NCI-H226 (cell line): ENCODE data around the gene TGM3.
"Not testable (repeated sequence)": the region's sequence is repeated elsewhere in the genome, so short reads cannot be mapped to it uniquely, and the experiment has no call there.

Experiments
- DNase-seq: peaks from one replicate; pipeline ENCODE4 v3.0.0-alpha.2; 2015

The TGM3 gene

GRCh38 chr20:2295886-2296515 lies at the start of gene TGM3:
TSS of gene TGM3 (plus strand) at chr20:2296001. CDS start at chr20:2296064, 63 bp downstream.
- no peak for DNase-seq

DNA sequence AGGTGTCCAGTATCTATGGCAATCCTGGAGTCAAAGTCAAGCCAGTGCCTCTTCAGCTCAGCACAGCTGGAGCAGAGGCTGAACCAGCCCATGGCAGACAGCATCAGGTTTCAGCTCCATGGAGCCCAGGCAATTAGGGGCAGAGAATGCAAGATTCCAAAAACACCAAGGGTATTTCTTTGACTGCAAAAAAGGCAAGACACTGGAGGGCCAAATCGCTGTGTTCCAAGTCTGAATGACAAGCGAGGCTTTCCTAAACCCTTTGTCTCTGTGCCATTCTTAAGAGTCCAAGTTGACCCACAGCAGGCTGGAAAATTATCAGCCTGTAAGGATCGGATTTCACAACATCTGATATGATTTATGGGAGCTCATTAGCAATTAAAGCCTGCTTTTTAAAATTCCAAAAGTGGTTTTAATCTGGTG lies 49.7 kb upstream of the TGM3 start:
- no peak for DNase-seq

GRCh38 chr20:2248837-2249236 lies 47.0 kb upstream of the TGM3 start:
- no peak for DNase-seq

DNA sequence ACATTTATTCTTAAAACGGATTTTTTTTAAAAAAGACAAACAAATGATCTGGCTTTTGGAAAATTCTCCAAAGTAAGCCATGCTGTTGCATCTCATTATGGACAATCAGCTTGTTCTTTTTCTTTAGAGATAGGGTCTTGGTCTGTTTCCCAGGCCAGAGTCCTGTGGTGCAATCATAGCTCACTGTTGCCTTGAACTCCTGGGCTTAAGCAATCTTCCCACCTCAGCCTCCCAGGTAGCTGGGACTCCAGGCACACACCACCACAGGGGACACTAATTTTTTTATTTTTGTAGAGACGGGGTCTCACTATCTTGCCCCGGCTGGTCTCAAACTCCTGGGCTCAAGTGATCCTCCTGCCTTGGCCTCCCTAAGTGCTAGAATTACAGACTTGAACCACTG lies 45.9 kb upstream of the TGM3 start:
- DNase-seq, result no peak

DNA sequence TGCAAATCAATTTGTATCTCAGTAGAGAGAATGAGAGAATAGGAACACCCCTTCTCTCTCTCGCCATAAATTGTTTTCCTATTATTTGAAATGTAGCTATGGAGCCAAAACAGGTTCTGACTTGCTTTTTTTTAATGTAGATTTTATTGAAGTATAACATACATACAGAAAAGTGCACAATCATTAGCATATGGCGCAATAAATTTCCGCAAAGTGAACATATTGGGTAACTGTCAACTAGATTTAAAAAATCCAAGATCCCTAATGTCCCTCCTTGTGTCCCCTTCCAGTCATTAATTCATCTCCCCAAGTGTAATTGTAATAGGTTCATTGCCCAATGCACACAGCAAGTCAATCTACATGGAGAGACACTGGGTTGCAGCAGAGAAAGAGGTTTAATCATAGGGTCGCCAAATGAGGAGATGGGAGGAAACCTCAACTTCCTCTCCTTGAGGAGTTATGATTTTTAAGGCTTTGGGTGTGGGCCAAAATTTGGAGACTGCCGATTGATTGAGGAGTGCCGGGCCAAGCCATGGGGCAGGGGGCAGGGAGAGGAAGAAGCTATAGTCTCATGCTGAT lies 43.3 kb upstream of the TGM3 start:
- no peak for DNase-seq

DNA sequence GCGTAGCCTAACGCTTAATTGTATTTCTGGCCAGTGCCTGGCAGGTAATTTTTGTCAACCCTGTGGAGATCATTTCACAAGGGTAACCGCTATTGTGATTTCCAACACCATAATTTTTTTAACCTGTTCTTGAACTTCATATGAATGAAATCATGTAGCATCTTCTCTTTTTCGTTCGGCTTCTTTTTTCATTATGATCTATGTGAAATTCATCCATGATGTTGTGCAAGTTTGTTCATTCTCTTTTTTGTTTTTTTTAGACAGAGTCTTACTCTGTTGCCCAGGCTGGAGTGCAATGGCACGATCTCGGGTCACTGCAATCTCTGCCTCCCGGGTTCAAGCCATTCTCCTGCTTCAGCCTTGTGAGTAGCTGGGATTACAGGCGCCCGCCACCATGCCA lies 42.5 kb upstream of the TGM3 start:
- no peak for DNase-seq

DNA sequence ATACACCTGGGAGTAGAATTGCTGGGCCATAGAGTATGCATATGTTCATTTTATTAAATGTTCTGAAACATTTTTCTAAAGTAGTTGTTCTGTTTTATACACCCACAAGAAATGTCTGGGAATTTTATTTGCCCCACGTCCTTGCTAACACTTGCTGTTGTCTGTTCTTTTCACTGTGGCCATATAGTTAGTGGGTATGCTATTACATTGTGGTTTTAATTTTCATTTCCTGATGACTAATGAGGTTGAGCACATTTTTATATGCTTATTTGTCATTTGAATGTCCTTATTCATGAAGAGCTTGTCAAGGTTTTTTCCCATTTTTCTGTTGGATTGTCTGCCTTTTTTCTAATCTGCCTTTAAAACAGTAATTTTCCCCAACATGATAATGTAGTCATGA lies 41.5 kb upstream of the TGM3 start:
- DNase-seq, result no peak

DNA sequence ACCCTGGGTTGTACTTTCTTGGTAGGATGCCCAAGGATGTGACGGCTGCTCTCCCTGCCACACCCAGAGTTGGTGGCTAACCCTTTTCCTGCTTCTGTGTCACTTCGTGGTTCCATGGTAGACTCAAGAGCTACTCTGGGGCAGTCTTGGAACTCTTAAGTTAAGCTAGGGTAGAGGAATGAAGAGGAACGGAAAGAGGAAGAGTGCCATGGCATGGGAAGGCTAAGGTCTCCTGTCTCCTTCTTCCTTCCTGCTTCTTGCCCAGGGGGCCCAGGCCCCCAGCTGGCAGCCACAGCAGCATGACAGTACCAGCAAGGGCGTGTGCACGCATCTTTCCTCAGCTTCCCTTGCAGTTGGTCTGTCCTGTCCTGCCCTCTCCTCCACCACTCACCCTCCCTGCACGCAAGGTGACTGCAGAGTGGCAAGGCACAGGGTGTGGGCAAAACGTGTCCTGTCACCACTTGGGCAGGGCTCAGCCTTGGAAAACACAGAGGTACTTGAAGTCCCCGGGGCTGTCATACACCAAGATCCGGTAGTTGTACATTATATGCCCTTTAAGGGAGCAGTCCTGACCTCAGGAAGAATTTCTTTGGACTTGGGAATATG lies 39.8 kb upstream of the TGM3 start:
- DNase-seq, result no peak

DNA sequence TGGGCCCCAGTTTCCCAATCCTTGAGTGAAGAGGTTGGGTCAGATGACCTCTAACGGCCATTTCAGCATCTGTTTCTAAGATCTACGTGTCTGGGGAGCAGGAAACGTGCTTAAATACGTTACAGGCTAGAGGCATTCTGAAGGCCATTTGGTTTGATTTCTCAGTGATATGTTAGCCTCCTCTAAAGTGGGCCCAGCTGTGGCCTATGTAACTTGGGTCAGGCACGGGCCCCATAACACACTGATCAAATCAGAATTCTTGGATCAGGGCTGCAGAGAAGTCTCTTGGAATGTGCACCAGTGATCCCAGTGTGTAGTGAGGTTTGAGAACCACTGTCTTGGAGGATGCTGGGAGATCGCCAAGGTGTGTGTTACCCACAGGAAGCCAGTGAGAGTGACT lies 36.1 kb upstream of the TGM3 start:
- DNase-seq, result no peak

- DNase-seq, result no peak
Observed at GRCh38 chr20:2260250-2260649, 35.6 kb upstream of the TGM3 start.

DNA sequence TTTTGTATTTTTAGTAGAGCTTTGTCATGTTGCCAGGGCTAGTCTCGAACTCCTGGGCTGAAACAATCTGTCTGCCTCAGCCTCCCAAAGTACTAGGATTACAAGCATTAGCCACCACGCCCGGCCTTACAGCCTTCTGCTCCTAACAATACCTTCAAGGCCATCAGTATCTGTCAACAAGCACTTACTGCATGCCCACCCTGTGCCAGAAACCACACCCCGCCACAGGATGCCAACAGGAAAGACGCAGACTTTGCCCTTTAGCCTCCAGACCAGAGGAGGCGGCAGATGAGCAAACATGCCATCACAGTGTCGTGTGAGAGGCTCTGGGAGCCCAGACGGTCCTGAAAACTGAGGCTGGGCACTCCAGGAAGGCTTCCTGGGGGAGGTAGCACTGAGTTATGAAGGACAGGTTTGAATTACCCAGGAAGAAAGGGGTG lies 34.7 kb upstream of the TGM3 start:
- no peak for DNase-seq

GRCh38 chr20:2261629-2262028 lies 34.2 kb upstream of the TGM3 start:
- no peak for DNase-seq

- DNase-seq, result no peak
Observed at GRCh38 chr20:2264118-2264517, 31.7 kb upstream of the TGM3 start.

DNA sequence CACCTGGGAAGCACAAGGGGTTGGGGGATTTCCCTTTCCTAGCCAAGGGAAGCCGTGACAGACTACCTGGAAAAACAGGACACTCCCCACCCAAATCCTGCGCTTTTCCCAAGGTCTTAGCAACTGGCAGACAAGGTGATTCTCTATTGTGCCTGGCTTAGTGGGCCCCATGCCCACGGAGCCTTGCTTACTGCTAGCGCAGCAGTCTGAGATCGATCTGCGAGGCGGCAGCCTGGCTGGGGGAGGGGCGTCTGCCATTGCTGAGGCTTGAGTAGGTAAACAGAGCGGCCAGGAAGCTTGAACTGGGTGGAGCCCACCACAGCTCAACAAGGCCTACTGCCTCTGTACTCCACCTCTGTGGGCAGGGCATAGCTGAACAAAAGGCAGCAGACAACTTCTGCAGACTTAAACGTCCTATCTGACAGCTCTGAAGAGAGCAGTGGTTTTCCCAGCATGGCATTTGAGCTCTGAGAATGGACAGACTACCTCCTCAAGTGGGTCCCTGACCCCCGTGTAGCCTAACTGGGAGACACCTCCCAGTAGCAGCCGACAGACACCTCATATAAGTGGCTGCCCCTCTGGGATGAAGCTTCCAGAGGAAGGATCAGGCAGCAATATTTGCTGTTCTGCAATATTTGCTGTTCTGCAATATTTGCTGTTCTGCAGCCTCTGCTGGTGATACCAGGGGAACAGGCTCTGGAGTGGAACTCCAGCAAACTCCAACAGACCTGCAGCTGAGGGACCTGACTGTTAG lies 31.0 kb upstream of the TGM3 start:
- not testable (repeated sequence) for DNase-seq

- no peak for DNase-seq
Observed at GRCh38 chr20:2273634-2274302, 22.0 kb upstream of the TGM3 start.

- peak; percentile 30 for DNase-seq
Observed at GRCh38 chr20:2276015-2276414, 19.8 kb upstream of the TGM3 start.

DNA sequence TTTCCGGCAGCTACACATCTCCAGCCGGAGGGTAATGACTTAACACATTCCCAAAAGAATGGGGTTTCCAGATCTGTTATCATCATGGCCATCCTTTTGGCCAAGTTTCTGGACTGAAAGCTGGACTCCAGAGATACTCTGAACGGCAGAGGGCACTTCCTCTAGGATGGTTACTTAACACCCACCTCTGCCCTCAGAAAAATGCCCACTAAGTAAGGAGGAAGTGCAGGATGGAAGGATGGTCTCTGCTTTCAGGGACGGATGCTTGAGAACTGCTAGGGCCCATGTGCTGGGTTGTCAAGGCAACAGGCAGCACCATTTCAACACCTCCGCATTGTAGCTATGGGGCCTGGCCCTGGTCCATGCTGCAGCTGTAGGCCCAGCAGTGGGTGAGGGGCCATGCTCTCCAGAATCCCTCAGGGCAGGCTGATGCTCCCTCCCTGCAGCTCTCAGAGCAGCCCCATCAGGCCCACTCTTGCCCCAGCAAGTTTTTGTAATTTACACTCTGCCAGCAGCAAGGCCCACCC lies 16.5 kb upstream of the TGM3 start:
- DNase-seq, result no peak

DNA sequence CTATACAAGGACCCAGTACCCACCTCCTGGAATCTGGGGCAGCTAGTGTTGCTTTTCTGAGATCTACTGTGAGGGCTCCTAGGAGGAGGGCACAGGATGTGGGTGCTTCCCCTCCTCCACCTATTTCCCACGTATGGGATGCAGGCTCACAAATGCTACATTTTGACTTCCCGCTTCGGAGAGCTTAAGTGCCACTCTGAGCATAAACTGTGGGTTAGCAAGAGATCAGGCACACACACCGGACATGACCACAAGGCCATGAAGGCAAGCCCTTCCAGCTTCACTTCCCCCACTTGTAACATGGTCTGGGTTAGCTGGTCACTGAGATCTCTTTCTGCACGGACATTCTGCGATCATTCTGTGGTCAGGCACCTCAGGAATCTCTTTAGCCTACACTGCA lies 15.7 kb upstream of the TGM3 start:
- DNase-seq, result no peak

DNA sequence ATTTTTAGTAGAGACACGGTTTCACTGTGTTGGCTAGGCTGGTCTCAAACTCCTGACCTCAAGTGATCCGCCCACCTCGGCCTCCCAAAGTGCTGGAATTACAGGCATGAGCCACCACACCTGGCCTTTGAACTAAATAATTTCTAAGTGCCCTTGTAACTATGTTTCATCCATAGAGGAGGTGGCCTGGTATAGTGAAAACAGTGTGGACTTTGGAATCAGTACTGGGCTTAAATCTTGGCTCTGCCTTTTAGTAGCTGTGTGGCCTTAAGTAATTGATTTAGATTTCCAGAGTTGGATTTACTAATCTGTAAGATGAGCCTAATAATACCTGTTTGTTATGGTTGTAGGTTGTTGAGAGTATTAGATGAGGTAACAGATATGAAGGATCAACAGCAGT lies 14.2 kb upstream of the TGM3 start:
- no peak for DNase-seq

DNA sequence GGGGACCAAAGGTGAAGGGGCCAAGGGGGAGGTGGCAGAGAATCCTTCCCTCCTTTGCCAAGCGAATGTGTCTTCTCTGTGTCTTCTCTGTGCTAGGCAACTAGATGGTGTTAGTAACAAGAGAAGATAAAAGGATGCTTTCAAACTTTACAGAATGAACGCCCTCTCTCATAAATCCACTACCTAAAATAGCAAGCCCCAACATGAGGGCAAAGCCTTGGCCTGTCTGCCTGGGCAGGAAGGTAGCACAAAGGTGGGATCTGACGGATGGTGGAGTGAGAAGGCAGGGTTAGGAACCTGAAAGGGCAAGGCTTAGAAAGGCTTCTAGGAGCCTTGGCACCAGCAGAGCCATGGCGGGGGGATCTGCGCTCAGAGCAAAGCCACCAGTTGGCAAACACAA lies 13.6 kb upstream of the TGM3 start:
- no peak for DNase-seq

GRCh38 chr20:2283706-2284423 lies 11.9 kb upstream of the TGM3 start:
- DNase-seq, result peak; percentile 72

DNA sequence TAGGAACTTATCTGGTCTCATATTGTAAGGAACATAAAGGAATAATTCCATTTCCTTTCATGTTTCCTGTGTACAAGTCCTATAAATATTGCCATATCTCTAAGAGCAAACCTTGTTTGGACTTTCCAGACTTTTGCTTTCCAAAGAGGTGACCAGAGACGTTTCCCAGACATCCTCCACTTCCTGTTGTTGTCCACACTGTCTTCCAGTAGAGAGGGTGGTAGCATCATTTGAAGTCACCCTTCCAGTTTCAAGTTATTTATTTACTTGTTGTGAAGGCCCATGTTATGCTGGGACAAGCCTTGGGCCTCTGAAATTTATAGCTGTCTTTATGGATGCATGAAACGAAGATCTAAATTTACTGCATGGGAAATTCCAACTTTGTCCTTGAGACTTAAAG lies 10.6 kb upstream of the TGM3 start:
- no peak for DNase-seq
